Cardiac muscle cell (in vitro differentiated cells and primary cell): ENCODE measurements around the gene ATP6V0A1. TPM values are rescaled to one million over a fixed set of nuclear protein-coding genes. Genes with fewer than 3 reads are reported as not detected.
A peak's percentile ranks its signal among the peaks of the same experiment; 100 is the strongest.

Experiments used
- DNase-seq, 2 donors: peaks; one replicate each; pipeline versions ENCODE4 v3.0.0 to v3.0.0-alpha.2; 2010 to 2017; ENCODE audit warnings: low read depth in 1 of 2, low spot score in 1 of 2
- H3K27ac ChIP-seq: fragments of 200-600 bp; sonication (generic); 2 replicates; pipeline ENCODE4 v1.5.1; 2016
- H3K27me3 ChIP-seq: fragments of 200-600 bp; sonication (generic); 2 replicates; pipeline ENCODE4 v1.6.0; 2016; ENCODE audit warnings: control low read depth
- H3K36me3 ChIP-seq: fragments of 200-600 bp; sonication (generic); 2 replicates; pipeline ENCODE4 v1.5.1; 2016; ENCODE audit warnings: control low read depth
- H3K4me1 ChIP-seq: fragments of 200-600 bp; sonication (generic); 2 replicates; pipeline ENCODE4 v1.8.1; 2017; ENCODE audit warnings: low read depth, mild to moderate bottlenecking, mixed run types
- H3K4me3 ChIP-seq: fragments of 200-600 bp; sonication (generic); 2 replicates; pipeline ENCODE4 v1.5.1; 2016; ENCODE audit warnings: mild to moderate bottlenecking
- H3K9me3 ChIP-seq: fragments of 200-600 bp; sonication (generic); 2 replicates; pipeline ENCODE4 v1.5.1; 2017; ENCODE audit warnings: low read depth, mild to moderate bottlenecking, control low read depth
- CTCF ChIP-seq: IDR thresholded peaks from 2 replicates; pipeline ENCODE4 v1.5.1; 2012; ENCODE audit warnings: low read depth, mild to moderate bottlenecking, low read length
- polyA plus RNA-seq: library from polyadenylated mRNA; unstranded; fragments of >200 nt; fragmentation: Nextera tagmentation; extraction: Ambion mirVana; gene quantifications from 2 replicates; pipeline ENCODE4 v1.2.1, GENCODE V29; 2016
- total RNA-seq: library from RNA; depleted of rRNA; stranded (reverse); fragments of >200 nt; gene quantifications from 2 replicates; pipeline ENCODE4 v1.2.3, GENCODE V29; 2016

The ATP6V0A1 gene
- total and polyA plus RNA-seq, 2 experiments from 2014 or later = 44.6 to 50.8 TPM

- H3K4me1 ChIP-seq = peaks cover 2% of the 10 kb centered on the region
- DNase-seq = peak; percentile 48 to 76
- H3K9me3 ChIP-seq = no peaks in the 10 kb centered on the region
- no peak overlapping the region for H3K27ac ChIP-seq
- H3K4me3 ChIP-seq = peak overlapping the region; percentile 30
- peak; percentile 37 for TF ChIP-seq CTCF
- H3K36me3 ChIP-seq = no peaks in the 10 kb centered on the region
- H3K27me3 ChIP-seq = no peaks in the 10 kb centered on the region
Observed at GRCh38 chr17:42531455-42532354, 73.0 kb downstream of the ATP6V0A1 start.

GRCh38 chr17:42535155-42536047 is 76.7 kb downstream of the ATP6V0A1 start:
- TF ChIP-seq CTCF = no peak
- H3K27me3 ChIP-seq = no peaks in the 10 kb centered on the region
- no peaks in the 10 kb centered on the region for H3K36me3 ChIP-seq
- H3K9me3 ChIP-seq = no peaks in the 10 kb centered on the region
- peaks cover 2% of the 10 kb centered on the region for H3K4me1 ChIP-seq
- H3K27ac ChIP-seq = peak overlapping the region; percentile 34
- peak overlapping the region; percentile 41 for H3K4me3 ChIP-seq
- no peak for DNase-seq

- TF ChIP-seq CTCF = no peak
Observed at GRCh38 chr17:42536048-42536371, 77.3 kb downstream of the ATP6V0A1 start, which contains the start of gene NAGLU. TSS of gene NAGLU (plus strand) at chr17:42536241. CDS start at chr17:42536273, 32 bp downstream.

GRCh38 chr17:42536372-42537155 is 77.9 kb downstream of the ATP6V0A1 start:
- peak overlapping the region; percentile 34 for H3K27ac ChIP-seq
- no peak for TF ChIP-seq CTCF

More at GRCh38 chr17:42536048-42536371, 77.3 kb downstream of the ATP6V0A1 start, which contains the start of gene NAGLU:
- Histone ChIP-seq H3K27me3 (no peaks in the 10 kb centered on the region), H3K9me3 (no peaks in the 10 kb centered on the region), H3K4me3 (peak within 1 kb of the TSS; percentile 41), H3K27ac (peak within 1 kb of the TSS; percentile 34), H3K36me3 (no peaks in the 10 kb centered on the region), H3K4me1 (peaks cover 2% of the 10 kb centered on the region)
- peak; percentile 92 for DNase-seq

GRCh38 chr17:42537156-42537805 is 78.6 kb downstream of the ATP6V0A1 start:
- peak overlapping the region; percentile 41 for H3K4me3 ChIP-seq
- H3K4me1 ChIP-seq = peaks cover 2% of the 10 kb centered on the region
- H3K36me3 ChIP-seq = no peaks in the 10 kb centered on the region
- no peak for DNase-seq
- no peaks in the 10 kb centered on the region for H3K9me3 ChIP-seq
- no peak overlapping the region for H3K27ac ChIP-seq
- H3K27me3 ChIP-seq = no peaks in the 10 kb centered on the region
- TF ChIP-seq CTCF = no peak

More at GRCh38 chr17:42536372-42537155, 77.9 kb downstream of the ATP6V0A1 start:
- peak; percentile 87 to 92 for DNase-seq
- Histone ChIP-seq H3K27me3 (no peaks in the 10 kb centered on the region), H3K4me1 (peaks cover 2% of the 10 kb centered on the region), H3K4me3 (peak overlapping the region; percentile 41), H3K9me3 (no peaks in the 10 kb centered on the region), H3K36me3 (no peaks in the 10 kb centered on the region)
